ENCODE measurements around the gene SLC10A3.

The SLC10A3 gene

DNA sequence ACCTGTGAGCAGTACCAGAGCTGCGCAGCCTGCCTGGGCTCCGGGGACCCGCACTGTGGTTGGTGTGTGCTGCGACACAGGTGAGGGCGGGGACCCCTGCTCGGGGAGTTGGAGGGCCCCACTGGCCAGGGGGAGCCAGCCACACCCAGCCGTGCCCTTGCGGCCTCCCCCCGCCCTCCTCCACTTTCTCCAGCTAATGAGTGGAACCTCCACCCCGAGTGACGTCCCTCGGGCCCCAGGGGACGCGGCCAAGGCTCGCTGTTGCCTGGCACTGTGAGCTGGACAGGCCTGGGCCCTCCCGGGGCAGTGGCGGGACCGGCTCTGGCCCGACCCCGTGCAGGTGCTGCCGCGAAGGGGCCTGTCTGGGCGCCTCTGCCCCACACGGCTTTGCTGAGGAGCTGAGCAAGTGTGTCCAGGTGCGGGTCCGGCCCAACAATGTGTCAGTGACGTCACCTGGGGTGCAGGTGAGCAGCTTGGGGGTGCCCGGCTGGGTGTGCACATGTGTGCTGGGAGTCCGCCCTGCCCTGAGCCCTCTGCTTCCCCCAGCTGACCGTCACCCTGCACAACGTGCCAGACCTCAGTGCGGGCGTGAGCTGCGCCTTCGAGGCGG lies 26.7 kb downstream of the SLC10A3 start:
- DNase-seq (ENCODE audit: low read depth), result no peak

DNA sequence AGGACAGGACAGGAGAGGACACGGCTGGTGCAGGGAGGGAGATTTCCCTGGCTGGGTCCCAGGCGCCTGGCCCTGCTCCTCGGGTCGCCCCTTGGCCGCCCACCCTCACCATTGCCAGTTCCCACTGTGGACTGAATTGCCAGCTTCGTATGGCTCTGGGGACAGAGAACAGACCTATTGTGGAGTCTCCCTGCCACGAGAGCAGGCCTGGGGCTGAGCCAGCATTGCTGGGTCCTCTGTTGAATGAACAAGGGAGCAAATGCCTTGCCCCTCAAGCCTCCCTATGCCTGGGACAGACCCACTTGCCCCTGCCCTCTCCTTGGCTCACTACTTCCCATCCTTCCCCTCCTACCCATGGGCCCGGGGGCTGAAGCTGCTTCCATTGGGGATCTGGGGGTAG lies 28.0 kb downstream of the SLC10A3 start:
- DNase-seq (ENCODE audit: low read depth), result no peak

DNA sequence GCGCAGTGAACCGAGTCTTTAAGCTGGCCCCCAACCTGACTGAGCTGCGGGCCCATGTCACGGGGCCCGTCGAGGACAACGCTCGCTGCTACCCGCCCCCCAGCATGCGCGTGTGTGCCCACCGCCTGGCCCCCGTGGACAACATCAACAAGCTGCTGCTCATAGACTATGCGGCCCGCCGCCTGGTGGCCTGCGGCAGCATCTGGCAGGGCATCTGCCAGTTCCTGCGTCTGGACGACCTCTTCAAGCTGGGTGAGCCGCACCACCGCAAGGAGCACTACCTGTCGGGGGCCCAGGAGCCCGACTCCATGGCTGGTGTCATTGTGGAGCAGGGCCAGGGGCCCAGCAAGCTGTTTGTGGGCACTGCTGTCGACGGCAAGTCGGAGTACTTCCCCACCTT lies 30.1 kb downstream of the SLC10A3 start:
- no peak for DNase-seq (ENCODE audit: low read depth)

GRCh38 chrX:154459832-154460231 lies 30.6 kb downstream of the SLC10A3 start:
- no peak for DNase-seq (ENCODE audit: low read depth)

GRCh38 chrX:154458954-154459778 lies 31.3 kb downstream of the SLC10A3 start:
- DNase-seq (ENCODE audit: low read depth), result no peak

- DNase-seq (ENCODE audit: low read depth), result peak; percentile 61
Observed at GRCh38 chrX:154458116-154458953, 32.1 kb downstream of the SLC10A3 start, which contains the start of gene PLXNA3. Gene PLXNA3, plus strand, starts transcription at chrX:154458281. Its CDS starts 1,903 bp downstream, at chrX:154460184.

DNA sequence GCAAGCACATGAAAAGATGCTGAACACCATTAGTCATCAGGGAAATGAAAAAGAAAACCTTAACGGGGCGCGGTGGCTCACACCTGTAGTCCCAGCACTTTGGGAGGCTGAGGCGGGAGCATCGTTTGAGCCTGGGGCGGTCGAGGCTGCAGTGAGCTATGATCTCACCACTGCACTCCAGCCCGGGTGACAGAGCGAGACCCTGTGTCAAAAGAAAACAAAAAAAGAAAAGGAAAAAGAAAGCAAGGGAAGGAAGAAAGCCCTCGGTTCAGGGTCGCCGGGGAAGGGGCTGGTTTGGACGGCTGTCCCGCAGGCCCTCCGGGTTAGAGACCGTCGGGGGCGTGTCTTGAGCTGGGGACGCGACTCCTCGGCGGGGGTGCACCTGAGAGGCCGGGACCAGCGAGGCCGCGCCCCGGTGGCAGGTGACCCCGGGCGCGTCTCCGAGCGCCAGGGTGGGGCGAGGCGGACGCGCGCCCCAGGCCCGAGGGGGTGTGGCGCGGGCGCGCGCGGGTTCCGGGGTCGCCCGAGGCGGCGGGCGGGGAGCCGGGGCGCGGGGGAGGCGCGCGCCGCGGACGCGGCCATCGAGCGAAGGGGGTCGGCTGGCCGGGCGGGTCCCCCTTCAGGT lies 32.8 kb downstream of the SLC10A3 start:
- peak; percentile 51 for DNase-seq (ENCODE audit: low read depth)

- no peak for DNase-seq (ENCODE audit: low read depth)
Observed at GRCh38 chrX:154452823-154453222, 37.6 kb downstream of the SLC10A3 start.

DNA sequence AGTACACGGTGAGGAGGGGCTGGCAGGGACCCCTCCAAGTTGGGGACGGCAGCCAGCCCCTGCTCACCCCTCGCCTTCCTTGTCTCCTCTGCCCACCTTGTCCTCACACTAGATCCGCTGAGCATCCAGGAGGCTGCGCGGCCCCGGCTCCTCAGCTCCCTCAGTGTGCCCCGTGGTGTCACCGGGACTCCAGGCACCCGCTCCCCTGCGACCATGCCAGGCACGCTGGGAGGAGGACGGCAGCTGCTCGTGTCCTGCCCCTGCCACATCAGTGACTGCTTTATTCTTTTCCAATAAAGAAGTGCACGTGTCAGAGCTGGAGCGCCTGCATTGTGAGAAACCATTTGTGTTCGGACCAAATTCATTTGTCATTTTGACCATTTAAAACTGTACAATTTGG lies 40.1 kb downstream of the SLC10A3 start:
- DNase-seq (ENCODE audit: low read depth), result no peak

- no peak for DNase-seq (ENCODE audit: low read depth)
Observed at GRCh38 chrX:154449618-154450017, 40.8 kb downstream of the SLC10A3 start.

GRCh38 chrX:154448484-154448883 lies 41.9 kb downstream of the SLC10A3 start:
- DNase-seq (ENCODE audit: low read depth), result no peak

DNA sequence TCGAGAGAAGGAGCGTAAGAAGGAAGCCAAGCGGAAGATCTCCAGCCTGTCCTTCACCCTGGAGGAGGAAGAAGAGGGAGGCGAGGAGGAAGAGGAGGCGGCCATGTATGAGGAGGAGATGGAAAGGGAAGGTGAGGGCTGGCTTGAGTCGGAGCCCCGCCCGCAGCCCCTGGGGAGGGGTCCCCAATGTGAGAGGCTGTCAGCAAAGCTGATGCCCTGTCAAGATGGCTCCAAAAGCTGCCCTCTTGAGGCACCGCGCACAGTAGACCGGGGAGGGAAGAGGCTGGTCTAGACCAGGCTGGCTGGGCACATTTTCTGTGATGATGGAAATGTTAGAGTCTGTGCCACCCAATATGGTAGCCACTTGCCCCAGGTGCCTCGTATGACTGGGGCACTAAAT lies 44.0 kb downstream of the SLC10A3 start:
- DNase-seq (ENCODE audit: low read depth), result no peak

- DNase-seq (ENCODE audit: low read depth), result no peak
Observed at GRCh38 chrX:154445776-154446175, 44.7 kb downstream of the SLC10A3 start.

GRCh38 chrX:154444755-154445246 lies 45.6 kb downstream of the SLC10A3 start:
- DNase-seq (ENCODE audit: low read depth), result no peak

DNA sequence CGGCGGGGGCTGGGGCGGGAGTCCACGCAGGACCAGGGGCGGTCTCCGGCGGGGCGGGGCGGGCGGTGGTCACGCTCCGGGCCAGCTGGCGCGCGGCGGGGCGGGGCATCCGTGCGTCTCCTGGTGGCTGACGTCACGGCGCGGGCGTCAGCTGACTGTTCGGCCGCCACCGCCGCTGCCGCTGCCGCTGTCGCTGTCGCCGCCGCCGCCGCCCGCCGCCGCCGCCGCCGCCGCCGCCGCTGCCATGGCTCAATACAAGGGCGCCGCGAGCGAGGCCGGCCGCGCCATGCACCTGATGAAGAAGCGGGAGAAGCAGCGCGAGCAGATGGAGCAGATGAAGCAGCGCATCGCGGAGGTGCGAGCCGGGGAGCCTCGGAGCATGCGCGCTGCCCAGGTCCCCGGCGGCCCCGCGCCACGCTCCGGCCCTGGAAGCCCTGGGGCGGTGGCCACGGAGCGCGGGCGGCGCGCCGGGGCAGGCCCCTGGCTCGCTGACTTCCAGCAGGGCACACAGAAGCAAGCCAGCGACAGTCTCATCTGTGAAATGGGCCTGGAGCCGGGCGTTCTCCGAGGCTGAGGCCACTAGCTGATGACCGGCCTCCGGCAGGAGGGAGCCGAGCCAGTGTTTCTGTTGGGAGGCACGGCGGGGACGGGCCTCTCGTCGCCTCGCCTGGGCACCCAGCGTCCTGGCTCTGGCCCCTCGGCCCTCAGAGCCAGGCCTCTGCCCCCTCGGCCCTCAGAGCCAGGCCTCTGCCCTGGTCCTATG lies 46.3 kb downstream of the SLC10A3 start, which contains the start of gene FAM50A:
Gene FAM50A (plus strand): TSS at position 150 of the 763 bp plus-strand sequence. CDS start 95 bp downstream, at position 245.
- peak; percentile 53 for DNase-seq (ENCODE audit: low read depth)

DNA sequence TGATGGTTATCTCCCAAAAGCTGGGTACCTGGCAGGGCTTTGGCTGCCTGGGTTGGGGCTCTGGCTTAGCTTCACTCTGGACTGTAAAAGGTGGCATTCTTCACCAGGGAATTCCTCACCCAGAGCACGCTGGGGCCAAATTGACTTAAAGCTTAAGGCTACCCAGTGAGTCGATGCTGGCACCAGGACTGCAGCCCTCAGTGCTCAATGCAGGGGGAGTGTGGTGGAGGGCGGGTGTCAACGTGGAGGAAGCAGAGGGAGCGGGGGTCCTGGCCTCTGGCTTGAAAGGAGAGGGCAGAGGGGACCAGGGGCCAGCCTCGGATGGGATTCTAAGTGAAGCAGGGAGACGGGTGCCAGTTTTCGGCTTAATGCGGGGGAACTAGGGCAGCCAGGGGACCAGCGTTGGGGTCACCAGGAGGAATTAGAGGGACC lies 46.9 kb downstream of the SLC10A3 start:
- DNase-seq (ENCODE audit: low read depth), result no peak

DNA sequence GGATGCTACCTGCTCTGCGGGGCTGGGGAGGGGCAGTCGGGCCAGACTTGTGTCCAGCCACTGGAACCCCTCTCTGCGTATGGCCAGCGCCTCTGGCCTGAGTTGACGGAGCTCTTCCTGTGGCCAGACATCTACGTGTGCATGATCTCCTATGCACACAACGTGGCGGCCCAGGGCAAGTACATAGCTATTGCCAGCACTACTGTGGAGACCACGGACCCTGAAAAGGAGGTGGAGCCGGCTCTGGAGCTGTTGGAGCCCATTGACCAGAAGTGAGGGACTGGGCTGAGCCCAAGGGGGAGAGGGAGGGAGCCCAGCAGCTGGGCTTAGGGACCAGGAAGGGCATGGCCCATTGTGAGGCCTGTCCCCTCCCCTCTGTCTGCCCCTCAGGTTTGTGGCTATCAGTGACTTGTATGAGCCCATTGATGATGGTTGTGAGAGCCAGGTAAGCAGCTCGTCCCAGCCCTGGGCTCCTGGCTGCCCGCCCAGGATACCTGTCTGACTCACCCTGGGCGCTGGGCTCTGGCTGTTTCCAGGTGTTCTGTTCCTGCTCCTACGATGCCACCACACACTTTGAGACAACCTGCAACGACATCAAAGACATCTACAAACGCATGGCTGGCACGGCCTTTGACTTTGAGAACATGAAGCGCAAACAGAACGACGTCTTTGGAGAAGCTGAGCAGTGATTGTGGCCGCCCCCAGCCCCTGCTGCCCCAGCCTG lies 48.3 kb downstream of the SLC10A3 start:
- DNase-seq (ENCODE audit: low read depth), result no peak

DNA sequence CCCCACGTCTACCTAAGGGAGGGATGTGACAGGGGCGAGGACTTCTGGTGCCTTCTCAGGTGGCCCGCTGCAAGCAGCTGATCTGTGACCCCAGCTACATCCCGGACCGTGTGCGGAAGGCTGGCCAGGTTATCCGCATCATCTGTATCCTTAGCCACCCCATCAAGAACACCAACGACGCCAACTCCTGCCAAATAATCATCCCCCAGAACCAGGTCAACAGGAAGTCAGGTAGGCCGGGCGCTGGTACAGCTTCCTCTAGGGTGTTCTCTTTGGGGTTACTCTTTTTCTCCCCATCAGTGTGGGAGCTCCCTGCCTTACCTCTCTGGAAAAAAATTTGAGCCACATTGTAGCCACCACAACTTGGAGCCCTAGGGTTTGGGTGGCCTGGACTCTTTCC lies 48.9 kb downstream of the SLC10A3 start:
- no peak for DNase-seq (ENCODE audit: low read depth)

DNA sequence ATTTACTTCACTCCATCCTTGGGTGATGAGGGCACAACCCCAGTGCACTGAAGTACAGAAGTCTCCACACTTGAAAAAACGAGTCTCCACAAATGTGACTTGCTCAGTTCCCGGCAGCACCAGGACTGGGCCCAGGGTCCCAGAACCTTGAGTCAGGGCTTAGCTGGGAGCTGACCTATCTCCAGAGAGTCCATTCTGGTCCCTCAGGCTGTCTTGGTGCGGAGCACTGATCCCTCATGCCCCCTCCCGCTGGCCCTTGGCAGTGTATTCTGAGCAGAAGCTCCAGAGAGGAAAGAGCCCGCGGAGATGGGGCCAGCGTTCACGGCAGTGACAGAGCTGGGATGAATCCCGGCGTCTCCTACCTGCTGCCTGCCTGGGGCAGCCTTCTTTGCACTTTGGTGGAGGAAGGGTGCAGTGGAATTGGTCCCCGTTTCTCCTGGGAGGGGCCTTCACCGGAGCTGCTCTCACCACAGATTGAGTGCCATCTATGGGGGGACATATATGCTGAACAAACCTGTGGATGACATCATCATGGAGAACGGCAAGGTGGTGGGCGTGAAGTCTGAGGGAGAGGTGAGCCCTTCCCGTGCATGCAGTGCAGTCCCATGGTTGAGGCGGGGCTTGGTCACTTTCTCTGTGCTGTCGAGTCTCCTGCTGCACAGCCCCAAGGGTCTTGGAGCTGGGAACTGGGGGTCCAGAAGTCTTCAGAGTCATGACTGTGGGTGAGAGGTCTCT lies 49.6 kb downstream of the SLC10A3 start:
- DNase-seq (ENCODE audit: low read depth), result no peak

DNA sequence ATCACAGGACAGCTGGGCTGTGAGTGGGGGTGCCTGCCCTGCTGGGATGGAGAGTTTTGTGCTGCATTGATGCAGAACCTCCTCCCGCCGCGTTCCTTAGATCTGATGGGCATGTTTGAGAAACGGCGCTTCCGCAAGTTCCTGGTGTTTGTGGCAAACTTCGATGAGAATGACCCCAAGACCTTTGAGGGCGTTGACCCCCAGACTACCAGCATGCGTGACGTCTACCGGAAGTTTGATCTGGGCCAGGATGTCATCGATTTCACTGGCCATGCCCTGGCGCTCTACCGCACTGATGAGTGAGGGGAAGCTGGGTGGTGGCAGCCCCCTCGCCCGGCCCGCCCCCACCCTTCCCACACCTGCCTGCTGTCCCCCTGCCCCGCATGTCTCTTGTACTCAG lies 50.6 kb downstream of the SLC10A3 start:
- DNase-seq (ENCODE audit: low read depth), result no peak
